ENCODE data around the gene HS3ST2.
"Not testable (repeated sequence)": the region's sequence is repeated elsewhere in the genome, so short reads cannot be mapped to it uniquely, and the experiment has no call there.

Gene HS3ST2

GRCh38 chr16:22938647-22939046, 124.7 kb downstream of the HS3ST2 start:
- DNase-seq, result no peak

- DNase-seq, result not testable (repeated sequence)
These were observed 125.9 kb downstream of the HS3ST2 start for GRCh38 chr16:22939744-22940363.

GRCh38 chr16:22941970-22942501, 128.1 kb downstream of the HS3ST2 start:
- no peak for DNase-seq

GRCh38 chr16:22942811-22943210, 128.8 kb downstream of the HS3ST2 start:
- no peak for DNase-seq

- DNase-seq, result no peak
These were observed 131.4 kb downstream of the HS3ST2 start for GRCh38 chr16:22945361-22945760.

GRCh38 chr16:22946433-22946832, 132.5 kb downstream of the HS3ST2 start:
- no peak for DNase-seq

GRCh38 chr16:22948058-22948602, 134.2 kb downstream of the HS3ST2 start:
- DNase-seq, result no peak

GRCh38 chr16:22948603-22949368, 134.8 kb downstream of the HS3ST2 start:
- DNase-seq, result no peak

GRCh38 chr16:22955461-22956070, 141.6 kb downstream of the HS3ST2 start:
- DNase-seq, result no peak

GRCh38 chr16:22961206-22961605, 147.2 kb downstream of the HS3ST2 start:
- no peak for DNase-seq

GRCh38 chr16:22962905-22963304, 148.9 kb downstream of the HS3ST2 start:
- no peak for DNase-seq
